Hematopoietic multipotent progenitor cell treated with erythropoietin and hydrocortisone succinate and interleukin-3 and kit ligand, for 17 days (in vitro differentiated cells): ENCODE results near the gene SPDYE6.
"Not testable (repeated sequence)": the region's sequence is repeated elsewhere in the genome, so short reads cannot be mapped to it uniquely, and the experiment has no call there.

Experiments used
- DNase-seq: peaks from one replicate; pipeline ENCODE4 v3.0.0-alpha.2; 2015; ENCODE audit warnings: low spot score

The SPDYE6 gene

DNA sequence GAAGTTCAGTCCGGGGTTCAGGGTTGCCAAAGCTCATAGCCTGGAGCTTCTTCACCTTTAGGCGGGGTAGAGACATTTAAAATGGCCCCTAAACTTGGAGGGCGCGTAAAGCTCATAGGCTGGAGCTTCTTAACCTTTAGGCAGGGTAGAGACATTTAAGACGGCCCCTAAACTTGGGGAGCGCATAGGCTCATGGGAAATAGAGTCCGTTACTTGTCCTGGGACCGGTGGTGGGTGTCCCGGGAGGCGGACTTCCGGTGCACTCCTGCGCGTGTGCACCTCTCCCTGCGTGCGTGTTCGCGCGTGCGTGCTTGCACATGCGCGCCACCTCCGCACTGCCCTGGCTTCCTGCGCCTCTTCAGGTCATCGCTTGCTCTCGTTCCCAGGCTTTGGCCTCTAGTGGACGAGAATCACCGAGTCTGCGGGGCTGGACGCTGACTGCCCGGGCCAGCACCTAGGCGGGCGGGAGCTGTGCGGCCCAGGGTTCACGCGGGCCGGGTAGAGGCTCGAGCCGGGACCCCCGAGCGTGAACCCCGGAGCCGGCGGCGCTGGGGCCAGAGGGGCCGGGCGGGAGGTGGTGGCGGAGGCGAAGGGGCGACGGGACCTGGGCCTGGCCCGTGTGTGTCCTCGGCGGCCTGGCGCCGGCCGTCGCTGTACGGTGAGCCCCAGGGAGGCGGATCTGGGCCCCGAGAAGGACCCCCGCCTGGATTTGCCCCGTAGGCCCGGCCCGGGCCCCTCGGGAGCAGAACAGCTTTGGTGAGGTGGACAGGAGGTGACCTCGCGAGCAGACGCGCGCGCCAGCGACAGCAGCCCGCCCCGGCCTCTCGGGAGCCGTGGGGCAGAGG is 7.5 kb upstream of the SPDYE6 start:
- peak; percentile 87 for DNase-seq

DNA sequence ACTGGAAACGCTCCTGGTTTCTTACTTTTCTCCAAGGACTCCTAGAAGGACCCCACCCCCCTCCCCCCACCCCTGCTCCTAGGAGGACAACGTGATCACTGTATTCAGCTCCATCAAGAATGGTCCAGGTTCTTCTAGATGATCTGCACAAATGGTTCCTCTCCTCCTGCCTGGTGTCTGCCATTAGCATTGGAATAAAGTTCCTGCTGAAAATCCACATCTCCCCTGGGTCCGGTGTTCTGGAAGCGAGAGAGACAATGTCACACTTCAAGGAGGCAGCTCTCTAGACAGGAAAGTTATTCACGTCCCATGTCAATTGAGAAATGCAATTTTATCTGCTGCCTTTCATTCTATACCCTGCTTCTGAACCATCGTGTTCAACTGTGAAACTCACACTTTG is 9.3 kb downstream of the SPDYE6 start:
- DNase-seq, result not testable (repeated sequence)

DNA sequence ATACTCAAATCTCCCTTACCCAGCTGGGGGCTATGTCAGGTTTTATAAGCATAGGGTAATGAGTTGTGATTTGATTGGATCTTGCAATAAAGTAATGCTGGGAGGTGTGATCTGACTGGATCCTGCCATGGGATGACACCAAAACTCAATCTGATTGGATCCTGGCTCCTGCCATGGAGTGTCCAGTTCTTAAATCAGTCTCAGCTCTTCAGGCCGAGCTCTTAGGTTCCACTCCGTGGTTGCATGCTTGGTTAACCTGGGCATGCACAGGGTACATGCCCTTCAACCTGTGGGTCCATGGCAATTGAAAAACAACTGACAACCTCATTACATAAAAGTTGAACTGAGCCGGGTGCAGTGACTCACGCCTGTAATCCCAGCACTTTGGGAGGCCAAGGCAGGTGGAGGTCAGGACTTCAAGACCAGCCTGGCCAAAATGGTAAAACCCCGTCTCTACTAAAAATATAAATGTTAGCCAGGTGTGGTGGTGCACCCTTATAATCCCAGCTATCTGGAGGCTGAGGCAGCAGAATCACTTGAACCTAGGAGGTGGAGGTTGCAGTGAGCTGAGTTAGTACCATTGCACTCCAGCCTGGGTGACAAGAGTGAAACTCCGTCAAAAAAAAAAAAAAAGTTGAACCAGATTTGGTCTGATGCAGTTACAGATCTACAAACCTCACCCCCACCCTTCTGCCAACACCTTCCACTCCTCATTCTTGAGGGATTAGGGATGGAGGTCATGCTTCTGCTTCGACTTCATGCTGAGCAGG is 15.5 kb downstream of the SPDYE6 start:
- not testable (repeated sequence) for DNase-seq

DNA sequence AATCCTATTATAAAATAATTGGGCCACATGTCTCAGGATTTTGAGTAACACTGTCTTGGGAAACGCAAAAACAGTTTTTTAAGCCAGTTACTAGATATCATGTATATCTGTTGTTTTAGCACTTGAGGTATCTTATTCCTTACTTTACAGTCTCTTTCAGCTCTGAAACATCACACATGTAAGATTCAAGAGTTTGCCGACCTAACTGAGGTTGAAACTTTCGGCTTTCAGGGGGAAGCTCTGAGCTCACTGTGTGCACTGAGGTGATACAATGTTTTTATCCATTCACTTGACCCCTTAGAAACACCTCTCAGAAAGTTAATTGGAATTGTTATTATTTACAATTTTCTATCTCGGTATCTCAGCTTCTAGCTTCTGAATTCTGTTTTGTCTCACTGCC is 18.8 kb downstream of the SPDYE6 start:
- not testable (repeated sequence) for DNase-seq

DNA sequence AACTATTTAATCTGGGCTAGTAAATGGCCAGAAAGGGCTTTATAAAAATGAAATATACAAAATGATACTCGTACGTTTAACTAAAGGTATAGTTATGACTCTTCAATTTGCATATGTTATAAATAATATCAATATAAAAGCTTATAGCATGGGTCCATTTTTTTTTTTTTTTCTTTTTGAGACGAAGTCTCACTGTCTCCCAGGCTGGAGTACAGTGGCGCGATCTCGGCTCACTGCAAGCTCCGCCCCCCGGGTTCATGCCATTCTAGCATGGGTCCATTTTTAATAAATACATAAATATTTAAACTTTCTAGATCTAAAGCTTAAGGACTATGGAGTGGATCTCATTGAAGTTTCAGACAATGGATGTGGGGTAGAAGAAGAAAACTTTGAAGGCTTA is 19.2 kb downstream of the SPDYE6 start:
- not testable (repeated sequence) for DNase-seq

DNA sequence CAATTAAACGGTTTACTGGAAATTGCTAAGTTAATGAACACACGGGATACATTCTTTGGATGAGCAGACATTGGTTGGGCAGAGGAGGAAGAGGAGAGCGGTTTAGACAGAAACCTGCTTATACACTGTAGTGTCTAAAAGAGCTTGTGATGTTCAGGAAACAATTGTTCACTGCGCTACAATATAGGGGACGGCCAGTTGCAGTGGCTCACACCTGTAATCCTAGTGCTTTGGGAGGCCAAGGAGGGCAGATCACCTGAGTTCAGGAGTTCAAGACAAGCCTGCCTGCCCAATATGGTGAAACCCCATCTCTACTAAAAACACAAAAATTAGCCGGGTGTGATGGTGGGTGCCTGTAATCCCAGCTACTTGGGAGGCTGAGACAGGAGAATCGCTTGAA is 20.7 kb downstream of the SPDYE6 start:
- not testable (repeated sequence) for DNase-seq

DNA sequence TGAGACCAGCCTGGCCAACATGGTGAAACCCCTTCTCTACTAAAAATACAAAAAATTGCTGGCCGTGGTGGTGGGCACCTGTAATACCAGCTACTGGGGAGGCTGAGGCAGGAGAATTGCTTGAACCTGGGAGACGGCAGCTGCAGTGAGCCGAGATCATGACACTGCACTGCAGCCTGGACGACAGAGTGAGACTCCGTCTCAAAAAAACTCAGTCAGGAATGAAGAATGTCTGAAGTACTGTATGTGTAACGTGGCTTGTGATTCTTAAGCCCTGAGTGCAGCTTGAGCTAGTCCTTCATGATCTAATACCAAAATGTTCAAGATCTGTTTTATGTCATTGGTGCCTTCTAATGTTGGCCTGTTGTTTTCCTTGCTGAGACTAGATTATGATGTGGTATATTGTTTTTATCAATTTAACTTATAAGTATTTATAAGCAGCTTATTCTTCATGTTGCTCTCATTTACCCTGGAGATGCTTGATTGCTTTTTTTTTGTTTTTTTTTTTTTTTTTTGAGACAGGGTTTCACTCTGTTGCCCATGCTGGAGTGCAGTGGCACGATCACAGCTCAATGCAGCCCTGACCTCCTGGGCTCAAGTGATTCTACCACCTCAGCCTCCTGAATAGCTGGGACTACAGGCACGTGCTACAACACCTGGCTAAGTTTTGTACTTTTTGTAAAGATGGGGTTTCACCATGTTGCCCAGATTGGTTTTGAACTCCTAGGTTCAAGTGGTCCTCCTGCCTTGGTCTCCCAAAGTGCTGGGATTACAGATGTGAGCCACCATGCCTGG is 25.4 kb downstream of the SPDYE6 start:
- DNase-seq, result not testable (repeated sequence)

DNA sequence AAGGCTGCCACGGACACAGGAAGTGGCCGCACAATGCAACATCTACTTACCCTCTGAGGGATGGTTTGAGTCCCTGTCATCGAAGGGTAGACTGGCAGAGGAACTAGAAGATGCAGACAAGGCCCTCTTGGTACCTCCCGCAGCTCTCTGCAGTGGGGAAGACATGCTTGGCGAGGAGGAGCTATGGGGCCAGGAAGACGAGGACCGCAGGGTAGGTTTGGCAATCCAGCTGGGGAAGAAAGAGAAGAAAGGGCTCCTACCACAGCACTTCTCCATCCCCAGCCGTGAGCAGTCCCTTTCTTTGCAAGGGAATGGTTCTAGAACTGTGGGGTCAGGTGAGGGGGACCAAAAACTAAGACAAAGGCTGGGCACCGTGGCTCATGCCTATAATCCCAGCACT is 26.9 kb downstream of the SPDYE6 start:
- not testable (repeated sequence) for DNase-seq

DNA sequence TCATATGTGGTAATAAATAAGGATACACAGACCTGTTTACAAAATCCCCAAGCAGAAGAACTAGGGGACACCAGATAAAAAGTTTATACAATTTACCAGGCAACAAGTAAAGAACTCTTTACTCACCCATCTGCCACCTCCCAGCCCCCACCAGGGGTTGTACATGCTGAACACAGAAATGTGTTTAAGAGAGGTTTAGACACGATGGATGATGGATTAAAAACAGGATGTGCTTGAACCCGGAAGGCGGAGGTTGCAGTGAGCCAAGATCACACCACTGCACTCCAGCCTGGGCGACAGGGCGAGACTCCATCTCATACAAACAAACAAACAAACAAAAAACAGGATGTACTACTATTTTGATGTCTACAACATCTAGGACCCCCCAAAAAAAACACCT is 27.4 kb downstream of the SPDYE6 start:
- not testable (repeated sequence) for DNase-seq

DNA sequence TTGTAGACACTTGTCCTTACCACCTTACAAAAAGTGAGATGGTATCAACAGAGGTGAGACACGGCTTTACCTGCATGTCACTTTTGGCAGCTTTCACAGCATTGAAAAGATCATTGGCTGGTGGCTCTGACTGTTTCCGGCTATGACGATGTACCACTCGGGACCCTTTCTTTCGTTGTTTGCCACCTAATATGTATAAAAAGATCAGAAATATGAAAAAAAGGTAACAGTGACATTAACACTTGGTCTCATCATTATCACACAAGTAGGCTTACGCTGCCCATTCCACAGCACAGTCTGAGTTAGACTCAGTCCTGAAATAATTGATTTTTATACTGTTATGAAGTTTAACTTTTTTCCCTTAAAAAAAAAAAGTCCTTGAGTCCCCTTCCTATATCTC is 29.1 kb downstream of the SPDYE6 start:
- not testable (repeated sequence) for DNase-seq

DNA sequence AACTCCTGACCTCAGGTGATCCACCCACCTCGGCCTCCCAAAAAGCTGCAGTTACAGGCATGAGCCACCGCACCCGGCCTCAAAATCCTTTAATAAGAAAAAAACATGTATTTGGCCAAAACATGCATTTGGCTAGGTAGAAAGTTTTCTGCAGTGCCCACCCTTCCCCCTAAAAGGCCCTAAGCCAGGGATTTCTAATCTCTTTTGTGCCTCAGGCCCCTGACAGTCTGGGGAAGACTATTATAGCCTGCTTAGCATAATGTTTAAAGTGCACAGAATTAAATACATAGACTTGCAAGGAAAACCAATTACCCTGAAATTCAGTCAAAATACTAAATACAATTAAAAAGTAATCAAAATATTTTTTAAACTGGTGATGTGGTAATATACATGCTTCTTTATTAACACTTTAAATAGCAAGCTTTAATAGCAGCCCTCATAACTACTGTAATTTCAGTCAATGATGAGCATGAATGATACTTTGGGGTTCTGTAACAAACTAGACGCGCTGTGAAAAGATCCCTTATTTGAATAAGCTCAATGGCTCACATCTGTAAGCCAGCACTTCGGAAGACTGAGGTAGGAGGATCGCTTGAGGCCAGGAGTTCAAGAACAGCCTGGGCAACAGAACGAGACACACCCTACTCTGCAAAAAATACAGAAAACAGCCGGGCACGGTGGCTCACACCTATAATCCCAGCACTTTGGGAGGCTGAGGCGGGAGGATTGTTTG is 29.9 kb downstream of the SPDYE6 start:
- DNase-seq, result no peak

DNA sequence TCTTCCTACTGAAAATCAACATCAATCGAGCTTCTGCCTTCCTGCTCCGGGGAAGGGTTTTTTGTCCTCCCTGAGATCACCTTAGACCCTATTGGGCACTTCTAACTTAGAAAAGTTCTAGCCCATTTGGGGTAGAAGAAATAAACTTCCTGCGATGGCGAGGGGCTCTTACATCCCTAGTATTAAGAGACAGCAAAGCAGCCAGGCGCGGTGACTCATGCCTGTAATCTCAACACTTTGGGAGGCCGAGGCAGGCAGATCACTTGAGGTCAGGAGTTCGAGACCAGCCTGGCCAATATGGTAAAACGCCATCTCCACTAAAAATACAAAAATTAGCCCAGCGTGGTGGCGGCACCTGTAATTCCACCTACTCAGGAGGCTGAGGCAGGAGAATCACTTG is 31.1 kb downstream of the SPDYE6 start:
- DNase-seq, result not testable (repeated sequence)

DNA sequence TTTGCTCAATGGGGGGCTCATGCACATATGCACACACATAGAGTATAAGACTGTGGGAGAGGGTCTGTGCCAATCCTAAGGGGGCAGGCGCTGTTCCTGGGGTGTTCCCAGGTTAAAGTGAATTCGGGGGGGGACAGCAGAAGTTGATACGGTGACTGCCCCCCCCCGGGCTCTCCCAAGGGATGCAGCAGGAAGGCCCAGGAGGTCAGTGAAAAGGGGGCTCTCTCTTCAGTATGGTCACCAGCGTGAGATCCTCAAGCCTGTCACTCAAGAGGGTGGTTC is 32.4 kb downstream of the SPDYE6 start:
- DNase-seq, result no peak

DNA sequence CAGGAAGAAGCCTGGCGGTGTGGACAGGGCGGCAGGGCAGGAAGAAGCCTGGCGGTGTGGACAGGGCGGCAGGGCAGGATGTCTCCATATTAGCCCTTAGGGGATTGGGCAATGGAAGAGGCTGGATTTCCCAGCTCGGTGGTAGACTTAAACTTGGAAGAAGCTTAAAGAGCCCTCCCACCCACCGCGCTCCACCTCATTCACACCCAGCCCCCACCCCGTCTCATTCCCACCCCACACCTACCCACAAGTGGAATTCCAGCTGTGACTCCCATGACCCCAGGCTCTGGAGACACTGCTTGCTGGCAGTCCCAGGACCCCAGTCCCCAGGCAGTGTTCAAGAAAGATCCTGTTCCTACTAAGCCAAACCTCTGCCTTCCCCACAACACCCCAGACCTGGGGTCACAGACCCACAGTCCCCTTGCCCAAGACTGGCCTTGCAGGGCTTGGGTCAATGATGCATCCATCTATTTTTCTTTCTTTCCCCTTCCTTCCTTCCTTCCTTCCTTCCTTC is 34.0 kb downstream of the SPDYE6 start:
- DNase-seq, result no peak

DNA sequence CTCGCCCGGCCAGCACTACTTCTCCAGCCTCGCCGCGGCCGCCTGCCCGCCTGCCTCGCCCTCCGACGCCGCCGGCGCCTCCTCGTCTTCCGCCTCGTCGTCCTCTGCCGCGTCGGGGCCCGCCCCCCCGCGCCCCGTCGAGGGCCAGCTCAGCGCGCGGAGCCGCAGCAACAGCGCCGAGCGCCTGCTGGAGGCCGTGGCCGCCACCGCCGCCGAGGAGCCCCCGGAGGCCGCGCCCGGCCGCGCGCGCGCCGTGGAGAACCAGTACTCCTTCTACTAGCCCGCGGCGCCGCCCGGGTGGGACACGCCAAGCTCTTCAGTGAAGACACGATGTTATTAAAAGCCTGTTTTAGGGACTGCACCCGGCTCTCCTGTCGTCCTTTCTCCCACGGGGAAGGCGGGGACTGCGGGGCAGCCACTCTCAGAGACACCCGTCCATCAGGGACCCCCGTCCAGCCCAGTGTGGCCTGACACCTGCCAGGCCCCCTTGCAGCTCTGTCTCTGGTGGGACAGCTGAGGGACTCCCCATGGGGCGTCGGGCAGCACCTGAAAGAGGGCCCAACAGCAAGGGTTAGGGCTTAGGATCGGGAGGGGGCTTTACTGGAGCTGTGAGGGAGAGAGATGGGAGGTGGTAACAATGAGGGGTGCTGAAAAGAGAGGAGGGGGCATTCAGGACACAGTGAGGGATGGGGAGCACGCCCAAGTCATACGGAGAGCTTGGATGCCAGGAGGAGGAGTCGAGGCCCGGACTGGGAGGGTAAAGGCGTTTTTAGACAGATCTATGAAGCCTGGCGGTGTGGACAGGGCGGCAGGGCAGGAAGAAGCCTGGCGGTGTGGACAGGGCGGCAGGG is 34.7 kb downstream of the SPDYE6 start:
- no peak for DNase-seq

DNA sequence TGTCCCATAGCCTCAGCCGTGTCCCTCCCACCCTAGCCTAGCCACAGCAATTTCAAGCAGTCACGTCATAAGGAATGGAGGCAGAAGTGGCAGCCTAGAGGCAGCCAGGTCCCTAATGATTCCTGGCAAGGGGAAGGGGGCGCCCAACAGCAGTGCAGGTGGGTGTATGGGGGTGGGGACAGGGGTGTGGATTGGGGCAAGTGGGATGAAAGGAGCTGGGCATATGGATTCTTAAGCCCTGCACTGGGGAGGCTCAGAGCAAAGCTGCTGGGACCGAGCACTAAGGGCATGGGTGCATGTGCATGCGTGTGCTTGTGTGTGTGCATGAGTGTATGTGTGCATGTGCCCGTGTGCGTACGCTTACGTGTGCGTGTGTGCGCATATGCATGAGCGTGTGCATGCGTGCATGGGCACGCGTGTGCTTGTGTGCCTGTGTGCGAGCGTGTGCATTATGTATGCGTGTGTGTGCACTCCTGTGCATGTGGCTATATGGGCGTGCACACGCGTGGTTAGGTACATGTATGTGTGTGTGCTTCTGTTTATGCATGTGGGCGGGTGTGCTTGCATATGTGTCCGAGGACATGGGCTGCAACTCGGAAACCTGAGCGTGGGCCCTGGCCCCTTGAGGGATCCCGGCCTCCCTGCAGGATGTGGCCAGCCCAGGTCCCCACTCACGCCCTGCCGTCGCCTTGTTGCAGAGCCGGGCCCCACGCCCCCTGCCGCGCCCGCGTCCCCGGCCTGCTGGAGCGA is 35.5 kb downstream of the SPDYE6 start:
- DNase-seq, result no peak

DNA sequence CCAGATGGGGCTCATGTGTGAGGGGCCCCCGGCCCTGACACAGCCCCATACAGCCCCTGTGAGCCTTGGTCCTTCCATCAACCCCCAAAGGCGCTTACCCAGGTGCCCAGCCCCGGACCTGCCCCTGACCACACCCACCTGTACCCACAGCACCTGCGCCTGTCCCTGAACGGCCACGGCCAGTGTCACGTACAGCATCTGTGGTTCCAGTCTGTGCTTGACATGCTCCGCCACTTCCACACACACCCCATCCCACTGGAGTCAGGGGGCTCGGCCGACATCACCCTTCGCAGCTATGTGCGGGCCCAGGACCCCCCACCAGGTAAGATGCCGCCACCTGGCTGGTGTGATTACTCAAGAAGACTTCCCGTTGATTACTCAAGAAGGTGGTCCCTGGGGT is 36.1 kb downstream of the SPDYE6 start:
- DNase-seq, result no peak

DNA sequence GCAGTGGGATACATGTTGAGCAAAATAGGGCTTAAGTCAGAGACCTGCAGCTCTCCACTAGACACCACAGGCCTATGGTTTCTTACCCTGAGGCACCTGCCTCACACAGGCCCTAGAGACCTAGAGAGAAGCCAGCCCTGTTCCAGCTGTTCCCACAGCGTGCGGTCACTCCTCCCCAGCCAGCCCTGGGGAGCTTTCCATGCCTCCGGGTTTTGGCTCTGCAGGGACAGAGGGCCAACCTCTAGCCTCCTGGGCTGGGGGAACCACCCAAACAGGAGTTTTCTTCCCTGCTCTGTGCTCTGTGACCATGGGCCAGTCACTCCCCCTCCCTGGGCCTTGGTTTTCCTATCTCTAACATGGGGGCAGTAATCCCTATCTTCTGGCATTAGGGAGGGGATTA is 36.6 kb downstream of the SPDYE6 start:
- DNase-seq, result no peak

DNA sequence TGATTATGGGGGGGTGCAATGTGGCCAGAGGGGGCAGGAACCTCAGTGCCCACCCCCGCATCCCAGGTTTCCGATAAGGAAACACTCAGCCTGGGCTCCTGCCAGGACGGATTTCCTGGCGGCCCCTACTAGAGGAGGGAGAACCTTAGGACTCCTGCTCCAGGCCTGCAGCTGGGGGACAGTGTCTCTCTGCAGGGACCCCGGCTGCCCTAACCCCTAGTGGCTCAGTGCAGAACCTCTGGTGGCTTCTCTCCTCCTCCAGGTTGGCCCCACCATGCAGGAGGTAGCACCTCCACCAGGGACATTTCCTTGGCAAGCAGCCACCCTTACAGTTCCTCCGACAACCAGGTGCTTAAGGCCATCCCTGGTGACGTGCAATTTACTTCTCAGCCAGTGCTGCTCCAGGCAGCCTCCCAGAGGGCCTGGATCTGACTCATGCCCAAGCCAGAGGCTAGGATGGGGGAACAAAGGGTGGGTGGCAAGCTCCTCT is 37.7 kb downstream of the SPDYE6 start:
- DNase-seq, result no peak
